ENCODE results near the gene CUX1. TPM values are rescaled to one million over a fixed set of nuclear protein-coding genes. Genes with fewer than 3 reads are reported as not detected.

Gene CUX1
- total RNA-seq, 1 donor from 2014 or later: 40.5 TPM

DNA sequence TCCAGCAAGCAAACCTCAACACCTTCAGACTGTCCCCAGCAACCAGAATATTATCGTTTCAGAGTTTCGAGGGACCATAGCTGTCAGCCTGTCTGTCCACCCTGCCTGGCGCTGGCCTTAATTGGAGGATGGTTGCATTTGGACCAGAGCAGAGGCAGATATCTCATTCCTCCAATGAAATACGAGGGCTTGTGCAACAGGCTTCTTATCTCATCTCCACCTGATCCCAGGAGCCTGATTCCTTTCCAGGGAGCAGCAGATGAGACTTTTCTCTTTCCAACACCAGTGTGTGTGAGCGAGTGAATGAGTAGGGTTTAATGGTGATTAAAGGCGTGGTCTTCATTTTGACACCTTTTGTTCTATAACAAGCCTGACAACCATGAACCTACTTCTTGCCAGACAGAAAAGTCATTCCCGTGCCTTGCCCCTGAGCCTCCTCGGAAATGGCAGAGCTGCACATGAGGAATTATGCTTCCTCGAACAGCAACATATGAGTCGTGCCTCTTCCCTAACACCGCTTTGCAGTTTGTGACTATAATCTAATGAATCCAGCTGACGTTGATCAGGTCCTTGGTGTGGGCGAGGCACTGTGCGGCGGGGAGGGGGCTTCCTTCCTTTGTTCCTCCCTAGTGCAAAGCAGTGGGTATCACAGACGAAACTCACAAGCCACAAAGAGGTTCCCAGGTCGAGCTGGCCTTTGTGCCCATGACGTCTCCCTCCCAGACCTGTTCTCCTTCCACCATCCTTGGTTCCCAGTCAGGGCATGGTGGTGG lies 147.4 kb downstream of the CUX1 start:
- TF ChIP-seq, protein P1, sequence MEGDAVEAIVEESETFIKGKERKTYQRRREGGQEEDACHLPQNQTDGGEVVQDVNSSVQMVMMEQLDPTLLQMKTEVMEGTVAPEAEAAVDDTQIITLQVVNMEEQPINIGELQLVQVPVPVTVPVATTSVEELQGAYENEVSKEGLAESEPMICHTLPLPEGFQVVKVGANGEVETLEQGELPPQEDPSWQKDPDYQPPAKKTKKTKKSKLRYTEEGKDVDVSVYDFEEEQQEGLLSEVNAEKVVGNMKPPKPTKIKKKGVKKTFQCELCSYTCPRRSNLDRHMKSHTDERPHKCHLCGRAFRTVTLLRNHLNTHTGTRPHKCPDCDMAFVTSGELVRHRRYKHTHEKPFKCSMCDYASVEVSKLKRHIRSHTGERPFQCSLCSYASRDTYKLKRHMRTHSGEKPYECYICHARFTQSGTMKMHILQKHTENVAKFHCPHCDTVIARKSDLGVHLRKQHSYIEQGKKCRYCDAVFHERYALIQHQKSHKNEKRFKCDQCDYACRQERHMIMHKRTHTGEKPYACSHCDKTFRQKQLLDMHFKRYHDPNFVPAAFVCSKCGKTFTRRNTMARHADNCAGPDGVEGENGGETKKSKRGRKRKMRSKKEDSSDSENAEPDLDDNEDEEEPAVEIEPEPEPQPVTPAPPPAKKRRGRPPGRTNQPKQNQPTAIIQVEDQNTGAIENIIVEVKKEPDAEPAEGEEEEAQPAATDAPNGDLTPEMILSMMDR (IDR thresholded peaks at IDR 0.05; ENCODE audit: insufficient read depth, low read length, severe bottlenecking): no peak
- H3K36me3 ChIP-seq (ENCODE audit: control insufficient read depth, insufficient read depth, low read length): no peaks in the 10 kb centered on the region
- H3K4me3 ChIP-seq (ENCODE audit: low read depth, low read length): no peak overlapping the region
- DNase-seq (ENCODE audit: low read depth): no peak
- H3K27me3 ChIP-seq (ENCODE audit: control insufficient read depth, insufficient read depth, low read length): no peaks in the 10 kb centered on the region
- no peak for FAIRE-seq

DNA sequence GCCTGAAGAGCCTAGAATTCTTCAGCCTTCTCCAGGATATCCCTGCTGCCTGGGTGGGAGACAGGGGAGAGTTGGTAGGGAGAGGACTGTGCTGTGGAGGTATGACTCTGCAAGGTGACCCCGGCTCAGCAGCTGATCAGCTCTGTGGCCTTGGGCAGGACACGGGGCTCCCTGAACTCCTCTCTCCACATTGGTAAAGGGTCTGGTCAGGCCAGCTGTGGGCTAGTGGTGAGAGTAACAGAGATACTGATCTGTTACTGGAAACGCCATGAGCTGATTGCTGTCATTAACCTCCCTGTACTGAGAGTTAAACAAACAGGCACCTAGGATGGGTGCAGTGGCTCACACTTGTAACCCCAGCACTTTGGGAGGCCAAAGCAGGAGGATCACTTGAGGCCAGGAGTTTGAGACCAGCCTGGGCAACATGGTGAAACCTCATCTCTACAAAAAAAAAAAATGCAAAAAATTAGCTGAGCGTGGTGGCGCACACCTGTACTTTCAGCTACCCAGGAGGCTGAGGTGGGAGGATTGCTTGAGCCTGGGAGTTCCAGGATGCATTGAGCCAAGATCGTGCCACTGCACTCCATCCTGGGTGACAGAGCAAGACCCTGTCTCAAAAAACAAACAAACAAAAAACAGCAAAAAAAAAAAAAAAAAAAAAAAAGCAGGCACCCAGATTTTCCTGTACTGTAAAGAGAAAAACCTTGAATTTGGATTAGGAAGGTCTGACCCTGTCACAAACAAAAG lies 151.5 kb downstream of the CUX1 start:
- FAIRE-seq: no peak
- Histone ChIP-seq H3K4me3 (ENCODE audit: low read depth, low read length) (no peak overlapping the region), H3K36me3 (ENCODE audit: control insufficient read depth, insufficient read depth, low read length) (no peaks in the 10 kb centered on the region), H3K27me3 (ENCODE audit: control insufficient read depth, insufficient read depth, low read length) (no peaks in the 10 kb centered on the region)
- no peak for DNase-seq (ENCODE audit: low read depth)
- TF ChIP-seq, protein P1 (IDR thresholded peaks at IDR 0.05; ENCODE audit: insufficient read depth, low read length, severe bottlenecking): no peak

DNA sequence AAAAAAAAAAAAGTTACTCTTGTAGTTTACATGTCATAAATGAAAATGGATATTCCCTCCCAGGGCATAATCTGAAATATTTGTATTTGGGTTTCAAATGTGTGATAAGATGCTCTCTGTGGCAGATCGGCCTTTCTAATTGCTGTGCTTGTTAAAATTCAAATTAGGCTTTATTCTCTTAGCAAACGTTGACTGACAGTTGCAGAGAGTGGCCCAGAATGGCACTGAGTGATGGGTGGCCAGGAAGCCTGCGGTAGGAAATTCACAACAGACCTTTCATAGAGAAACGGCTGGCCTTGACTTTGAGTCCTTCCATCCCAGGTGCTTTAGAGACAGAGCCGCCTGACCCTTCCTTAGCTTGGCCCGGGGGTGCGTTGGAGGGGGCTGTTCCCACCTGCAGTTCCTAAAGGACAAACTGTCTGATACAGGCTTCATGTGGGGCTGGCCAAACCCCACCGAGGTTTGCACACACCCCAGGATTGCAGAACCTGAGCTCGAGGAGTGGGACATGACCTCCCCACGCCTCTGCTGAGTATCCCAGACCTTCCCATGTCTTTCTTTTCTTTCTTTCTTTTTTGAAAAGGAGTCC lies 152.7 kb downstream of the CUX1 start:
- DNase-seq (ENCODE audit: low read depth): no peak
- no peak for FAIRE-seq
- TF ChIP-seq, protein P1 (IDR thresholded peaks at IDR 0.05; ENCODE audit: insufficient read depth, low read length, severe bottlenecking): no peak
- H3K4me3 ChIP-seq (ENCODE audit: low read depth, low read length): no peak overlapping the region
- no peaks in the 10 kb centered on the region for H3K36me3 ChIP-seq (ENCODE audit: control insufficient read depth, insufficient read depth, low read length)
- no peaks in the 10 kb centered on the region for H3K27me3 ChIP-seq (ENCODE audit: control insufficient read depth, insufficient read depth, low read length)

DNA sequence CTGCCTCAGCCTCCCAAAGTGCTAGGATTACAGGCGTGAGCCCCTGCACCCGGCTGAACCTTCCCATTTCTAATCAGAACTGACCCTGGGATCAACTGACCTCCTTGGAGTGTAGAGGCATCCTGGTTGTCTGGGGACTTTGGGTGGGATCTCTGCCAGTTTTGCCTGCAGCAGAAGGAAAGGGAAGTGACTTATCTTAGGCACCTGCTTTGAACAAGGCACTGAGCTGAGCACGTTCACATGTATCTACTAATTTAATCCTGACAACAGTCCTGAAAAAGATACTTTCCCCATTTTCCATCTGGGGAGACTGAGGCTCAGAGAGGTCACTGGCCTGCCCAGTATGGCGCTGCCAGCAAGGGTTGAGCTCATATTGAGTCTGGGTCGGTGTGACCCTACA lies 153.4 kb downstream of the CUX1 start:
- H3K4me3 ChIP-seq (ENCODE audit: low read depth, low read length): no peak overlapping the region
- FAIRE-seq (no peak), DNase-seq (ENCODE audit: low read depth) (no peak)
- no peaks in the 10 kb centered on the region for H3K36me3 ChIP-seq (ENCODE audit: control insufficient read depth, insufficient read depth, low read length)
- H3K27me3 ChIP-seq (ENCODE audit: control insufficient read depth, insufficient read depth, low read length): no peaks in the 10 kb centered on the region
- TF ChIP-seq, protein P1 (IDR thresholded peaks at IDR 0.05; ENCODE audit: insufficient read depth, low read length, severe bottlenecking): no peak

DNA sequence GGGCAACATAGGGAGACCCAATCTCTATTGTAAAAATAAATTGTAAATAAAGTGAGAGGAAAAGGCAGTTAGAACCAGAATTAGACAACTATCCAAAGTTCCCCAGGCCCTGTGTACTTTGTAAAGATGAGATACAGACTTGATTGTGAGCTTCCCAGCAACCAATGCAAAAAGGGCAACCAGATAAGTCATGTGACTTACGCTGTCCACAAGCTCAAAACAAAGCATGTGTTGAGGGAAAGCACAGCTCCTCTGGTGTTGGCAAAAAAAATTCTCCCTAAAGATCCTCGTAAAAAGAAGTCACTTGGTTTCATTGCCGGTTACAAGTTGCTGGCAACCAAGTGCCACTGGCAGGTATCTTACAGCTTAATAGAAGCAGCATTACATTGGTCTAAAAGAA lies 154.0 kb downstream of the CUX1 start:
- Histone ChIP-seq H3K4me3 (ENCODE audit: low read depth, low read length) (no peak overlapping the region), H3K27me3 (ENCODE audit: control insufficient read depth, insufficient read depth, low read length) (no peaks in the 10 kb centered on the region), H3K36me3 (ENCODE audit: control insufficient read depth, insufficient read depth, low read length) (no peaks in the 10 kb centered on the region)
- DNase-seq (ENCODE audit: low read depth) (no peak), FAIRE-seq (no peak)
- TF ChIP-seq, protein P1 (IDR thresholded peaks at IDR 0.05; ENCODE audit: insufficient read depth, low read length, severe bottlenecking): no peak
